H1 (cell line): Measurements from ENCODE around the gene PPWD1. TPM values are rescaled to one million over a fixed set of nuclear protein-coding genes. Genes with fewer than 3 reads are reported as not detected.

Experiments
- CTCF ChIA-PET: fragments of 300-600 bp; sonication (Branson Sonifier 250); formaldehyde crosslinking; loops from one replicate; lab custom pipeline; 2021; ENCODE audit not compliant: partially characterized antibody; lab: Charles Lee
- POLR2A ChIA-PET: fragments of 300-600 bp; sonication (Branson Sonifier 250); formaldehyde crosslinking; loops from one replicate; lab custom pipeline; 2021; ENCODE audit warnings: inconsistent platforms; ENCODE audit not compliant: partially characterized antibody; lab: Charles Lee
- DNase-seq, 2 experiments: peaks; one replicate each; pipeline versions ENCODE4 v3.0.0 to v3.0.0-alpha.2; 2010 to 2022; ENCODE audit warnings: low spot score in 2 of 2, low read depth in 1 of 2, mixed read lengths in 1 of 2
- FAIRE-seq: peaks from 2 replicates; lab custom pipeline; 2011; peaks lifted over from hg19 to GRCh38; lab: Jason Lieb, UNC
- H2AFZ ChIP-seq: 2 replicates; pipeline ENCODE4 v1.8.1; 2012; ENCODE audit warnings: low read length, inconsistent platforms
- H2AK5ac ChIP-seq: 2 replicates; pipeline ENCODE4 v1.6.1; 2013; ENCODE audit warnings: low read depth, low read length
- H2BK120ac ChIP-seq: replicated peaks from 2 replicates; pipeline ENCODE3; 2013; ENCODE audit warnings: low read depth, low read length, inconsistent platforms
- H2BK12ac ChIP-seq: 2 replicates; pipeline ENCODE4 v1.6.1; 2013; ENCODE audit warnings: low read depth, low read length
- H2BK15ac ChIP-seq: 2 replicates; pipeline ENCODE4 v1.6.1; 2013; ENCODE audit warnings: low read length
- H2BK20ac ChIP-seq: 2 replicates; pipeline ENCODE4 v1.6.1; 2013; ENCODE audit warnings: low read length
- H2BK5ac ChIP-seq: 2 replicates; pipeline ENCODE4 v1.6.1; 2013; ENCODE audit warnings: low read depth, low read length
- H3K14ac ChIP-seq: 2 replicates; pipeline ENCODE4 v1.6.1; 2013; ENCODE audit warnings: inconsistent platforms; ENCODE audit not compliant: insufficient read length
- H3K18ac ChIP-seq: 2 replicates; pipeline ENCODE4 v1.6.1; 2013; ENCODE audit warnings: low read length; ENCODE audit errors: extremely low read depth
- H3K23ac ChIP-seq: 2 replicates; pipeline ENCODE4 v1.6.1; 2013; ENCODE audit warnings: inconsistent platforms; ENCODE audit not compliant: insufficient read length
- H3K23me2 ChIP-seq: 2 replicates; pipeline ENCODE4 v1.6.1; 2013; ENCODE audit warnings: low read depth, low read length
- H3K27ac ChIP-seq: 2 replicates; pipeline ENCODE4 v1.6.1; 2011; ENCODE audit warnings: low read depth, low read length, inconsistent platforms
- H3K27me3 ChIP-seq, 4 experiments: replicated peaks in 1 of 4; 1 replicate in 1 of 4; 2 replicates in 3 of 4; pipeline versions ENCODE4 v1.6.1 to v1.8.1; 2011 to 2013; ENCODE audit warnings: low read length in 3 of 4, mild to moderate bottlenecking in 3 of 4, inconsistent platforms in 2 of 4, mixed read lengths in 2 of 4, moderate library complexity in 1 of 4; ENCODE audit not compliant: control insufficient read depth in 3 of 4, insufficient read depth in 3 of 4; ENCODE audit errors: extremely low read depth in 1 of 4
- H3K36me3 ChIP-seq, 4 experiments: 2 replicates each; pipeline versions ENCODE4 v1.6.1 to v1.8.1; 2011 to 2013; ENCODE audit warnings: mild to moderate bottlenecking in 4 of 4, low read length in 3 of 4, moderate library complexity in 2 of 4, control low read depth in 1 of 4, inconsistent platforms in 1 of 4; ENCODE audit not compliant: insufficient read depth in 4 of 4, control insufficient read depth in 2 of 4
- H3K4ac ChIP-seq: replicated peaks from 2 replicates; pipeline ENCODE3; 2013; ENCODE audit warnings: low read length, low read depth, mixed read lengths, inconsistent platforms; ENCODE audit not compliant: insufficient read length
- H3K4me1 ChIP-seq, 4 experiments: replicated peaks in 1 of 4; 1 replicate in 1 of 4; 2 replicates in 3 of 4; pipeline versions ENCODE4 v1.6.1 to v1.8.1; 2011 to 2013; ENCODE audit warnings: low read length in 3 of 4, inconsistent platforms in 2 of 4, mixed read lengths in 1 of 4; ENCODE audit not compliant: insufficient read depth in 4 of 4, control insufficient read depth in 3 of 4
- H3K4me2 ChIP-seq, 2 experiments: 2 replicates each; pipeline versions ENCODE4 v1.6.1 to v1.8.1; 2011 to 2013; ENCODE audit warnings: low read depth in 2 of 2, low read length in 2 of 2, control low read depth in 1 of 2, inconsistent platforms in 1 of 2, mild to moderate bottlenecking in 1 of 2; ENCODE audit not compliant: insufficient read depth in 1 of 2
- H3K4me3 ChIP-seq, 4 experiments: fragments of 200-600, 300-600 bp in 1 of 4; sonication (generic), shearing (Covaris generic), sonication (Bioruptor Twin) in 1 of 4; 2 replicates each; pipeline versions ENCODE4 v1.5.1 to v1.8.1; 2011 to 2016; ENCODE audit warnings: low read length in 4 of 4, low read depth in 3 of 4, control low read depth in 2 of 4, inconsistent platforms in 2 of 4, mild to moderate bottlenecking in 2 of 4, mixed read lengths in 1 of 4, moderate library complexity in 1 of 4; ENCODE audit not compliant: insufficient read depth in 2 of 4; ENCODE audit errors: extremely low read depth in 1 of 4
- H3K56ac ChIP-seq: replicated peaks from 2 replicates; pipeline ENCODE3; 2013; ENCODE audit warnings: low read depth, mild to moderate bottlenecking, mixed read lengths, low read length, inconsistent platforms; ENCODE audit not compliant: insufficient read length
- H3K79me1 ChIP-seq: 2 replicates; pipeline ENCODE4 v1.6.1; 2013; ENCODE audit warnings: low read depth, low read length, control low read depth
- H3K79me2 ChIP-seq, 2 experiments: 2 replicates each; pipeline versions ENCODE4 v1.6.1 to v1.8.1; 2012 to 2013; ENCODE audit warnings: low read length in 2 of 2, mild to moderate bottlenecking in 2 of 2, inconsistent platforms in 1 of 2; ENCODE audit not compliant: insufficient read depth in 2 of 2, control insufficient read depth in 1 of 2
- H3K9ac ChIP-seq, 4 experiments: replicated peaks in 1 of 4; 1 replicate in 1 of 4; 2 replicates in 3 of 4; pipeline versions ENCODE4 v1.6.1 to v1.8.1; 2011 to 2013; ENCODE audit warnings: low read depth in 3 of 4, low read length in 3 of 4, control low read depth in 2 of 4, mild to moderate bottlenecking in 2 of 4, moderate library complexity in 2 of 4, inconsistent platforms in 1 of 4; ENCODE audit errors: extremely low read depth in 1 of 4
- H3K9me3 ChIP-seq, 2 experiments: 2 replicates each; pipeline versions ENCODE4 v1.6.1 to v1.8.1; 2012 to 2013; ENCODE audit warnings: mild to moderate bottlenecking in 2 of 2, moderate library complexity in 2 of 2, control low read depth in 1 of 2, inconsistent platforms in 1 of 2, low read depth in 1 of 2, low read length in 1 of 2, mixed read lengths in 1 of 2; ENCODE audit not compliant: insufficient read depth in 2 of 2
- H4K20me1 ChIP-seq, 2 experiments: replicated peaks in 1 of 2; 2 replicates each; pipeline versions ENCODE3 to v1.8.1; 2011 to 2013; ENCODE audit warnings: inconsistent platforms in 2 of 2, low read length in 2 of 2, mild to moderate bottlenecking in 1 of 2; ENCODE audit not compliant: insufficient read depth in 2 of 2, control insufficient read depth in 1 of 2
- H4K5ac ChIP-seq: 2 replicates; pipeline ENCODE4 v1.6.1; 2013; ENCODE audit warnings: low read length, low read depth, mixed read lengths, inconsistent platforms; ENCODE audit not compliant: insufficient read length
- H4K8ac ChIP-seq: 2 replicates; pipeline ENCODE4 v1.8.0; 2013; ENCODE audit warnings: mild to moderate bottlenecking, moderate library complexity, low read length, inconsistent platforms; ENCODE audit not compliant: insufficient read depth; ENCODE audit errors: extremely low read depth
- H4K91ac ChIP-seq: replicated peaks from 2 replicates; pipeline ENCODE3; 2013; ENCODE audit warnings: low read length, mixed read lengths, inconsistent platforms; ENCODE audit not compliant: insufficient read length
- CEBPB ChIP-seq: IDR thresholded peaks from 2 replicates; pipeline ENCODE4 v1.6.1; 2012; ENCODE audit warnings: low read depth, low read length
- CREB1 ChIP-seq: IDR thresholded peaks from 2 replicates; pipeline ENCODE4 v1.6.1; 2012; ENCODE audit warnings: inconsistent platforms
- SP4 ChIP-seq: IDR thresholded peaks from 2 replicates; pipeline ENCODE4 v1.6.1; 2012; ENCODE audit warnings: low read length, inconsistent platforms
- WGBS, 2 experiments: shearing (Covaris generic) in 1 of 2; methylation state at CpG; one replicate each; pipeline versions ENCODE4 v1.1.6 to v1.1.7; 2013 to 2015; ENCODE audit warnings: low lambda C conversion rate in 2 of 2, mixed read lengths in 2 of 2, inconsistent platforms in 1 of 2, low coverage in 1 of 2, missing lambda C conversion rate in 1 of 2; ENCODE audit not compliant: insufficient replicate concordance in 2 of 2, insufficient coverage in 1 of 2, insufficient read length in 1 of 2; ENCODE audit errors: extremely low coverage in 1 of 2, missing lambda C conversion rate in 1 of 2; 5-methylcytosine and 5-hydroxymethylcytosine counted together
- polyA plus RNA-seq, 7 experiments: library from polyadenylated mRNA; depleted of rRNA in 3 of 7; stranded (reverse) in 5 of 7; unstranded in 2 of 7; fragments of >200 nt in 5 of 7; fragments of 200-250 nt in 2 of 7; gene quantifications; 1 replicate in 5 of 7; 2 replicates in 1 of 7; 4 replicates in 1 of 7; pipeline versions ENCODE4 v1.2.1 to v1.2.3, GENCODE V29; 2011 to 2013; ENCODE audit warnings: missing spikeins in 2 of 7, mixed read lengths in 2 of 7
- total RNA-seq: library from RNA; stranded (reverse); fragmentation: NEBNext Ultra II Directional; extraction: Animal tissue kit (Norgen Biotek cat#: 25700); gene quantifications from 2 replicates; pipeline ENCODE4 v1.2.1, GENCODE V29; 2021
- TF ChIP-seq, protein P1 (sequence below): IDR thresholded peaks from 2 replicates; pipeline ENCODE4 v1.6.1; 2012; ENCODE audit warnings: inconsistent platforms

Gene PPWD1
- total and polyA plus RNA-seq, 2 of the 8 experiments (the other 6 are each of a cell fraction or from before 2014, with no cell fraction given): 5.0 to 35.7 TPM

GRCh38 chr5:65612298-65612907 lies 49.3 kb downstream of the PPWD1 start:
- FAIRE-seq: no peak
- Histone ChIP-seq H4K8ac (no peak overlapping the region), H4K20me1 (no peaks in the 10 kb centered on the region), H3K23ac (no peak overlapping the region), H2AFZ (no peak overlapping the region), H3K27ac (no peak overlapping the region), H3K9me3 (no peaks in the 10 kb centered on the region), H3K14ac (no peak overlapping the region), H2BK120ac (no peak overlapping the region), H2BK5ac (no peak overlapping the region), H4K5ac (no peak overlapping the region), H3K4ac (no peak overlapping the region), H3K18ac (no peak overlapping the region), H3K4me1 (no peaks in the 10 kb centered on the region), H3K4me3 (no peak overlapping the region), H3K9ac (no peak overlapping the region), H3K23me2 (no peaks in the 10 kb centered on the region), H3K4me2 (no peak overlapping the region), H3K36me3 (peaks cover 0 to 29% (median 13%) of the 10 kb centered on the region in 4 experiments; a peak in 4 of 8 replicates), H3K79me1 (no peaks in the 10 kb centered on the region), H4K91ac (no peak overlapping the region), H3K27me3 (peaks cover 0 to 2% (median 0%) of the 10 kb centered on the region in 4 experiments; a peak in 1 of 7 replicates), H3K79me2 (0 out of 4 replicates have a peak, but pooled peaks cover 0 to 4% of the 10 kb centered on the region in 2 experiments), H2BK20ac (no peak overlapping the region), H3K56ac (no peak overlapping the region), H2BK15ac (no peak overlapping the region), H2AK5ac (no peak overlapping the region), H2BK12ac (no peak overlapping the region)
- CTCF ChIA-PET: no interaction called here
- no peak for DNase-seq
- TF ChIP-seq CEBPB (peak; percentile 58; the same call in 1 of the 2 replicates), SP4 (no peak), CREB1 (no peak)
- TF ChIP-seq, protein P1, sequence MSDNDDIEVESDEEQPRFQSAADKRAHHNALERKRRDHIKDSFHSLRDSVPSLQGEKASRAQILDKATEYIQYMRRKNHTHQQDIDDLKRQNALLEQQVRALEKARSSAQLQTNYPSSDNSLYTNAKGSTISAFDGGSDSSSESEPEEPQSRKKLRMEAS: no peak
- POLR2A ChIA-PET: interaction anchor here (0.6 to 1.2 kb wide), 4 partner anchors 9 to 518 kb away, joined by 3 to 5 read pairs (median 4); partner anchors contain the start of genes CENPK and PPWD1
- WGBS, 2 experiments: 86% methylated on average over 4 of the region's 4 CpGs; no CpG with 5 or more reads in 1 of the 2 experiments
